ENCODE measurements around the gene ONECUT2. TPM values are rescaled to one million over a fixed set of nuclear protein-coding genes. Genes with fewer than 3 reads are reported as not detected.

The ONECUT2 gene
- total RNA-seq, 1 donor from 2014 or later = 0.46 TPM

- no peak for TF ChIP-seq CTCF (IDR thresholded peaks at IDR 0.05; ENCODE audit: insufficient read depth, low read length, poor library complexity, severe bottlenecking)
- H3K27me3 ChIP-seq (ENCODE audit: control insufficient read depth, insufficient read depth, low read length) = no peaks in the 10 kb centered on the region
Measured at GRCh38 chr18:57533006-57533867, 98.1 kb downstream of the ONECUT2 start.

GRCh38 chr18:57533868-57534510 is 98.8 kb downstream of the ONECUT2 start:
- DNase-seq (ENCODE audit: low read depth) = no peak
- Histone ChIP-seq H3K36me3 (ENCODE audit: control insufficient read depth, insufficient read depth, low read length) (no peaks in the 10 kb centered on the region), H3K27me3 (ENCODE audit: control insufficient read depth, insufficient read depth, low read length) (no peaks in the 10 kb centered on the region), H3K4me3 (ENCODE audit: low read depth, low read length) (no peak overlapping the region)
- TF ChIP-seq CTCF (IDR thresholded peaks at IDR 0.05; ENCODE audit: insufficient read depth, low read length, poor library complexity, severe bottlenecking) = no peak

More at GRCh38 chr18:57533006-57533867, 98.1 kb downstream of the ONECUT2 start:
- no peak for DNase-seq (ENCODE audit: low read depth)
- Histone ChIP-seq H3K4me3 (ENCODE audit: low read depth, low read length) (no peak overlapping the region), H3K36me3 (ENCODE audit: control insufficient read depth, insufficient read depth, low read length) (no peaks in the 10 kb centered on the region)

- Histone ChIP-seq H3K27me3 (ENCODE audit: control insufficient read depth, insufficient read depth, low read length) (no peaks in the 10 kb centered on the region), H3K4me3 (ENCODE audit: low read depth, low read length) (no peak overlapping the region), H3K36me3 (ENCODE audit: control insufficient read depth, insufficient read depth, low read length) (no peaks in the 10 kb centered on the region)
- DNase-seq (ENCODE audit: low read depth) = no peak
- TF ChIP-seq CTCF (IDR thresholded peaks at IDR 0.05; ENCODE audit: insufficient read depth, low read length, poor library complexity, severe bottlenecking) = no peak
Measured at GRCh38 chr18:57534511-57534909, 99.3 kb downstream of the ONECUT2 start.

GRCh38 chr18:57538614-57539013 is 103.4 kb downstream of the ONECUT2 start:
- no peak for TF ChIP-seq CTCF (IDR thresholded peaks at IDR 0.05; ENCODE audit: insufficient read depth, low read length, poor library complexity, severe bottlenecking)
- H3K27me3 ChIP-seq (ENCODE audit: control insufficient read depth, insufficient read depth, low read length) = no peaks in the 10 kb centered on the region
- no peak overlapping the region for H3K4me3 ChIP-seq (ENCODE audit: low read depth, low read length)
- H3K36me3 ChIP-seq (ENCODE audit: control insufficient read depth, insufficient read depth, low read length) = no peaks in the 10 kb centered on the region
- no peak for DNase-seq (ENCODE audit: low read depth)

- no peak for DNase-seq (ENCODE audit: low read depth)
- TF ChIP-seq CTCF (IDR thresholded peaks at IDR 0.05; ENCODE audit: insufficient read depth, low read length, poor library complexity, severe bottlenecking) = no peak
- no peaks in the 10 kb centered on the region for H3K36me3 ChIP-seq (ENCODE audit: control insufficient read depth, insufficient read depth, low read length)
- H3K27me3 ChIP-seq (ENCODE audit: control insufficient read depth, insufficient read depth, low read length) = no peaks in the 10 kb centered on the region
- no peak overlapping the region for H3K4me3 ChIP-seq (ENCODE audit: low read depth, low read length)
Measured at GRCh38 chr18:57539702-57540101, 104.5 kb downstream of the ONECUT2 start.

Other genes with a start within 250 kb of the ONECUT2 start
- gene ST8SIA3, start 82.8 kb upstream of the ONECUT2 start, total RNA-seq = not detected in 2 replicates
- 52.9 and 58.3 TPM in 2 replicates for gene FECH, start 151.3 kb downstream of the ONECUT2 start, total RNA-seq
- 260 and 320 TPM in 2 replicates for gene NARS1, start 186.5 kb downstream of the ONECUT2 start, total RNA-seq